ENCODE data around the gene NPAS1.

NPAS1 gene

DNA sequence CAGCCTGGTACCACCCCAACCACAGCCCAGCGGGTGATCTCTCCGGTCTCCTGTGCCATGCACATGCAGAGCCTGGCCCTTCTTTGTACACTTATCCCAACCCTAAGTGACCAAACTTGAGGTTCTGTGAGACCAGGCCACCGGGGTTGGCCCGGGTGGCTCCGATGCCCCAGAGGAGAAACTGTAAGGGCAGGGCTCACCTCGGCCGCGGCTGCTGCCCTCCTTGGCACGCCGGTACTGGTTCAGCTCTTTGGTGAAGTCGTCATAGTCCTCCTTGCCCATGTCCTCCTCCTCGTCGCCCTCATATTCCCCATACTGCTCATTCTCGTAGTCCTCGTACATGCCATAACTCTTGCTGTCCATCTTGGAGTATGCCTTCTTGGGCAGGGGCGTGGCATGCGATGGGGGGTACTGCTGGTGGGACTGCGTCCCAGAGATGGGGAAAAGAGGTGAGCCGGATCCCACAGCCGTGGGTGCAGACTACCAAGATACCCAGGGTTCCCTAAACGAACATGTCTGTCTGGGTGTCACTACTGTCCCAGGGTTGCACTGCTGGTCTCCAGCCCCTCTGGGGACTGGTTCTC lies 70.2 kb downstream of the NPAS1 start:
- TF ChIP-seq, protein P1, sequence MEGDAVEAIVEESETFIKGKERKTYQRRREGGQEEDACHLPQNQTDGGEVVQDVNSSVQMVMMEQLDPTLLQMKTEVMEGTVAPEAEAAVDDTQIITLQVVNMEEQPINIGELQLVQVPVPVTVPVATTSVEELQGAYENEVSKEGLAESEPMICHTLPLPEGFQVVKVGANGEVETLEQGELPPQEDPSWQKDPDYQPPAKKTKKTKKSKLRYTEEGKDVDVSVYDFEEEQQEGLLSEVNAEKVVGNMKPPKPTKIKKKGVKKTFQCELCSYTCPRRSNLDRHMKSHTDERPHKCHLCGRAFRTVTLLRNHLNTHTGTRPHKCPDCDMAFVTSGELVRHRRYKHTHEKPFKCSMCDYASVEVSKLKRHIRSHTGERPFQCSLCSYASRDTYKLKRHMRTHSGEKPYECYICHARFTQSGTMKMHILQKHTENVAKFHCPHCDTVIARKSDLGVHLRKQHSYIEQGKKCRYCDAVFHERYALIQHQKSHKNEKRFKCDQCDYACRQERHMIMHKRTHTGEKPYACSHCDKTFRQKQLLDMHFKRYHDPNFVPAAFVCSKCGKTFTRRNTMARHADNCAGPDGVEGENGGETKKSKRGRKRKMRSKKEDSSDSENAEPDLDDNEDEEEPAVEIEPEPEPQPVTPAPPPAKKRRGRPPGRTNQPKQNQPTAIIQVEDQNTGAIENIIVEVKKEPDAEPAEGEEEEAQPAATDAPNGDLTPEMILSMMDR (IDR thresholded peaks at IDR 0.05; ENCODE audit: low read length, missing control alignments), result no peak
- H3K4me3 ChIP-seq (replicated peaks; ENCODE audit: low read depth, low read length), result no peak overlapping the region
- no peak for DNase-seq (ENCODE audit: low read depth)

DNA sequence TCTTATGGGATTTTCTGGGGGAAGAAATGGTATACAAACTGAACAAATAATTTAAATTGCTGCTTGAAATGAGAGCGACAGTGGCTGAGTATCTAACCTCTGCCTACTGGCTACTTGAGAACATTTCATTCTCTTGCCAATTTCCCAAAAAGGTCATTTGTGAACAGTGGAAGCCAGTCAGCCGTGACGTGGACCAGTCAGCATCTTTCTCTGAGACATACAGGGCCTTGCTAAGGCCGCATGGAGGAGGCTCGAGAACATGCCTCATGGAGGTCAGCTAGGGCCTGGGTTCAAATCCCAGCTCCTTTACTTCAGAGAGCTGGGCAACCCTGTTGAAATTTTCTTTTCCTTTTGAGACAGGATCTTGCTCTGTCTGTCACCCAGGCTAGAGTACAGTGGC lies 73.6 kb downstream of the NPAS1 start:
- DNase-seq (ENCODE audit: low read depth), result no peak
- H3K4me3 ChIP-seq (replicated peaks; ENCODE audit: low read depth, low read length), result no peak overlapping the region
- TF ChIP-seq, protein P1 (IDR thresholded peaks at IDR 0.05; ENCODE audit: low read length, missing control alignments), result no peak

DNA sequence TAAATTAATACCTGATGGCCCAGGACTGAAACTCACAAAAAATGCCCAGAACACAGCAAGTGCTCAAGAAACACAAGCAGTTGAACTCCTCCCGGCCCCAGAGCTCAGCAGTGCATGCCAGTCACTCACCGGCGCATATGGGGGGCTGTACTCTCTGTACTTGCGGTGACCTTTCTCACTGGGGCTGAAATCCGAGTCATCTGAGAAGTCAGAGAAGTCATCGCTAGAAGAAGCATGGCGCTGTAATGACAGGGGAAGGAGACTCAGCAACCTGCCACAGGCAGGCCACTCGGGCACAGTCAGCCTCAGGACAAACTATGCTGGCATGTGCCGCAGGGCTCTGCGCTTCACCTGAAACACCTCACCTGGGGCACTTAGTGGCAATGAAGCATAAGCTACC lies 74.2 kb downstream of the NPAS1 start:
- no peak for DNase-seq (ENCODE audit: low read depth)
- no peak overlapping the region for H3K4me3 ChIP-seq (replicated peaks; ENCODE audit: low read depth, low read length)
- TF ChIP-seq, protein P1 (IDR thresholded peaks at IDR 0.05; ENCODE audit: low read length, missing control alignments), result no peak

DNA sequence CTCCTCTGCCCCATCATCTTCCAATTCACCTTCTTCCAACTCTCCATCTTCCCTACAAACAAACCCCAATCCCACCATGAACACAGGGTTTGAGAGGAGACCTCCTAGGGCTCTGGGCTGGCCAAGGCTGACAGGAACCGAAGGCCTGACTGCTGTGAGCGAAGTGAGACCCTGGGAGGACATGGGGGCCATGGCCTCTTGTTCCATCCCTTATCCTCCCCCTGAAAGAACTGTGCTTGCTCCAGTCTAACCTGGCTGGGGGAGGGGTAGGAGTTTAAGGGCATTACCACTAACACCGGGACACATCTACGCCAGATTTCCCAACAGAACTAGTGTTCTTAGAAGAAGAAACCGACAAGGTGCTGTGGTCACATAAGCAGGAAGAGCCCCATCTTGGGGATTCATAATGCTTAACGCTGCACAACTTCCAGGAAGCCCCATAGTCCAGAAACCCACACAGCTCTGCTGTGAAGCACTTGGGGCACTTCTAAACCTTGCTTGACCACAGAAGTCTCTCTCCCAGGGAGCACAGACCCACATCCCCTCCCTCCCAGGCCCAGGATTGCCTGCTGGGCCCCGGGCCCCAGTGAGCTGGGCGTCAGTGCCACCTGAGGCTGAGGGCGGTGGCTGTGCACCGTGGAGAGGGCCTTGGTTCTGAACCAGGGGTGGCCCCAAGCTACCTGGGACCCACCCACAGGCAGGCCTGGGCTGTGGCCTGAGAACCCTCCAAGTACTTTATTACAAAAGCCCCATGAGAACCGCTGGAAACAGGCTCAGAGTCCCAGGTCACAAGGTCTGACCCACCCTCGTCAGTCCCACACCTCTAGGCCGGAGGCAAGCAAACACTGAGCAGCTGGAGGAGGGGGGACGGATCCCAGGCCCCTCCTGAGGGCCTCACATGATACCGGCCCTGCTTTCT lies 75.2 kb downstream of the NPAS1 start:
- no peak for DNase-seq (ENCODE audit: low read depth)
- TF ChIP-seq, protein P1 (IDR thresholded peaks at IDR 0.05; ENCODE audit: low read length, missing control alignments), result no peak
- H3K4me3 ChIP-seq (replicated peaks; ENCODE audit: low read depth, low read length), result no peak overlapping the region

Data from fibroblast of pulmonary artery (primary cell).